ENCODE measurements around the gene RSKR.
"Not testable (repeated sequence)": the region's sequence is repeated elsewhere in the genome, so short reads cannot be mapped to it uniquely, and the experiment has no call there.

Gene RSKR

GRCh38 chr17:28576758-28577465 lies 37.1 kb downstream of the RSKR start, which contains the start of gene ALDOC:
Gene ALDOC, minus strand, starts transcription at chr17:28576895. Its CDS starts 1,363 bp downstream, at chr17:28575532.
- peak; percentile 99 for DNase-seq

GRCh38 chr17:28576016-28576415 lies 38.0 kb downstream of the RSKR start:
- DNase-seq: not testable (repeated sequence)

DNA sequence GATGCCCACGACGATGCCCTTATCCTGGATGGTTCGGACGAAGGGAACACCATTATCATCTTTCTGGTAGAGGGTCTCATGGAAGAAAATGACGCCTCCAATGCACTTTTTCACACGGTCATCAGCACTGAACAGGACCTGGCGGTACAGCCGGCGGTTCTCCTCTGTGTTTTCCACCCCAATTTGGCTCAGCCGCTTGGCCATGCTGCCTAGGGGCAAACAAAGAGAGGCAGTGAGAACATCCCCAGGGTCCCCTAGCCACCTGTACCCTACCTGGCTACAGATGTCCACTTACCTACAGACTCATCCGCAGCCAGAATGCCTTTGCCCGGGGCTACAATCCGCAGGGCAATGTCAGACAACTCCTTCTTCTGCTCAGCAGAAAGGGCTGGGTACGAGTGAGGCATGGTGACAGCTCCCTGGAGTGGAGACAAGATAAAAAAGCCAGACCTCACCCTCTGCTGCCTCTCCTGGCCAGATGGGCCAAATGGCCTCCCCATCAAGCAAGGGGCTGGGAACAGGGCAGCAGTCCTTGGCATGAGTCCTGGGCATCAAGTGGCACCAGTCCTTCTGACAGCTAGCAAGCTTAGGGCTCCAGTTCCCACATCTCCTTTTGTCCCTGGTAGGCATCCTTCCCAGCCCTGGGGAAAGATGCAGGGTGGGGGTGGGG lies 38.7 kb downstream of the RSKR start:
- peak; percentile 67 for DNase-seq

GRCh38 chr17:28574526-28574925 lies 39.5 kb downstream of the RSKR start:
- no peak for DNase-seq

DNA sequence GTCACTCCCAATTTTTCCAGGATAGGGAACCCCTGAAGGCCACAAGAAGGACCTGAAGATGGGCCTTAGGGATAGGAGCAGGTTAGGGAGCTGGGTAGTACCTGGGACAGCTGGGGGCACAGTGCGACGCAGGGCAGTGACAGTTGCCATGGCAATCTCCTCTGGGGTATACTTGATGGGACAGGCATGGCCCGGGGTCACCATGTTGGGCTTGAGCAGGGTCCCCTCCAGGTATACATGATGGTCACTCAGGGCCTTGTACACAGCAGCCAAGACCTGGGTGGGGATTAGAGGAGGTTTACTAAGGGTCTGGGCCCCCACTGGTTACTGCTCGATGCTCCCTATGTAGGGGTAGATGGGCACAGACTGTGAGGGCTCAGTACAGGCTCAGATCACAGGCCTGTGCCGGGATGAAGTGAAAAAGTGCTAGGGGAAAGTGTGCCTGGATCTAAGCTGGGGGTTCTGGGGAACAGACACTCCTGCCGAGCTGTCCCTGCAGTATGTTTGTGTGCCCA lies 40.0 kb downstream of the RSKR start:
- no peak for DNase-seq

DNA sequence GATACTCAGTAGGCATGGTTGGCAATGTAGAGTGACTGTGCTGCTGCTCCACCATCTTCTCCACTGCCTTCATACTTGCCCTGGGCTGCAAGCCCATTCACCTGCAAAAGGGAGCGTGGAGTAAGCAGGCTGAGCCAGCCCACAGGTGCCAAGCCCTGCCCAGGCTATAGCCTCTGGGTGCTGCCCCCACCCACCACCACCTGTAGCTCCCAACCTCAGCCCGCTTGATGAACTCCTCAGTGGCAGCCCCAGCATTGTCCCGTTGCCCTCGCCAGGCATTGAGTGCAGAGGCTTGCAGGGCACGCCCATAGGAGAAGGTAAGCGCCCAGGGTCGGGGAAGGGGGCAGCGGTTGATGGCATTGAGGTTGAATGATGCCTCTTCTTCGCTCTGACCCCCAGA lies 40.5 kb downstream of the RSKR start:
- DNase-seq: no peak

DNA sequence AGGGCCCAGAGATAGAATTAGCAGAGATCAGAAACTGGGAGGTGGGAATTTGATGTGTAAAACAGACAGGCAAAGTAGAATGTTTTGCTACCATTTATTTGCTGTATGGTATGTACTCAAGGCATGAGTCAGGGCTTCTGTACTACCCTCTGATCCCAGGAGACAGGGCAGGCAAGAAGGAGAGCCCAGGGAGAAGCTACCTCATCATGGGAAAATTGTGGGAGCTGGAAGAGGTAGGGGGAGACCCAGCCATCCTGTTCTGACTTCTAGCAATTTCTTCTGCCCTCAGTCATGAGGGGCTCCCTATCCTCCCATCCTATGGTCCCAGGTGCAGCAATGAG lies 41.0 kb downstream of the RSKR start:
- DNase-seq: no peak

- DNase-seq: peak; percentile 40
Observed at GRCh38 chr17:28572259-28573039, 41.5 kb downstream of the RSKR start.

GRCh38 chr17:28571361-28572122 lies 42.4 kb downstream of the RSKR start, which contains the start of gene PIGS:
Gene PIGS, minus strand, starts transcription at chr17:28571524. Its CDS starts 28 bp downstream, at chr17:28571496.
- peak; percentile 98 for DNase-seq

GRCh38 chr17:28570716-28571360 lies 43.1 kb downstream of the RSKR start:
- peak; percentile 73 for DNase-seq

DNA sequence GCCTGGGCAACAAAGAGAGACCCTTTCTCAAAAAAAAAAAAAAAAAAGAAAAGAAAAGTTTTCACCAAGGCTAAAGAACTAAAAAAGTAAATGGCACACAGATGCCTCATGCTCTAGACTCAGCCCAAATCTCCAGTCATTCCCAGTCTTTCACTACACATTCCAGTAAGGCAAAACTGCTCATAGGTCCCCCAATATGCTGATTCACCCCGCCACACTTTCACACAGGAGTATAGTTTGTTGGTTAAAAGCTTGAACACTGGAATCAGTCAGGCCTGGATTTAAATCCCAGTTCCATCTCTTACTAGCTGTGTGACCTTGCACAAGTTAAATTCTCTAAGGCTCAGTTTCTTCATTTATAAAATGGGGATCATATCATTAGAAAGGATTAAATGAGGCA lies 44.5 kb downstream of the RSKR start:
- no peak for DNase-seq

GRCh38 chr17:28567604-28568003 lies 46.4 kb downstream of the RSKR start:
- DNase-seq: peak; percentile 70

DNA sequence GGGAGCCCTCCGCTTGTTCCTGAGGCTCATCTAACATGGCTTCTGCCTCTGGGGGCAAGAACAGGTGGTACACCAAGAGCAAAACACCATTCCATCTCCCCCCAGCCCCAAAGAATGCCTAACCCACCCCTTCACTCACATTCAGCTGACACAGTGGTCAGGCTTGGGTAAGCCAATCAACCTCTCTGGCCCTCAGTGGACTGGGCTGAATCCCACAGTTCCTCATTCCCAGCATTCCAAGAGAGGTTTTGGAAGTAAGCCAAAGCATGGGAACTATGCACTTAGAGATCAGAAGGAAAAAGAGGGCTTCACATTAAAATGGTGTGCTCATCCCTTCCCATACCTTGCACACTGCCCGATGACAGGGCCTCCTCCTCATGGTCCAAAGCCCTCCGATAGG lies 50.5 kb downstream of the RSKR start:
- DNase-seq: no peak
